CD4-positive, alpha-beta T cell treated with Interferon alpha-2 for 1 hour (primary cell): ENCODE results near the gene UBE2I.

Experiments used
- DNase-seq, 2 donors: peaks; one replicate each; pipeline ENCODE4 v3.0.0-alpha.2; 2020 to 2022

Gene UBE2I

DNA sequence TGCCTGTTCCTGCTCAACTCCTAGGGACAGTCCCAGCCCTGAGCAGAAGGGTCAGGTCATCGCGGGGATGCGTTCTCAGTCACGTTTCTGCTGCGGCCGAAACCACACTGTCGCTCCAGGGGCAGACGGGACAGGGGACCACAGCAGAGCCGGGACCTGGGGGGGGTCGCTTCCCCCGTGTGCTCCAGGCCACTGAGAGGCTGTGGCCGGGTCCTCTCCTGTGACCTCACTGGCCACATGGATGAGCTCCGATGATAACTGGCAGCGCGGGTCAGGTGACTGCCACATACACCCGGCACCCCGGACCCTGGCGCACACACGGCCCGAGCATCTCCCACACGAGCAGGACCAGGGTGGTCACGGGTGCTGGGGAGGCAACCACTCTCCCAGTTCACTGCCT is 55.1 kb downstream of the UBE2I start:
- no peak for DNase-seq

DNA sequence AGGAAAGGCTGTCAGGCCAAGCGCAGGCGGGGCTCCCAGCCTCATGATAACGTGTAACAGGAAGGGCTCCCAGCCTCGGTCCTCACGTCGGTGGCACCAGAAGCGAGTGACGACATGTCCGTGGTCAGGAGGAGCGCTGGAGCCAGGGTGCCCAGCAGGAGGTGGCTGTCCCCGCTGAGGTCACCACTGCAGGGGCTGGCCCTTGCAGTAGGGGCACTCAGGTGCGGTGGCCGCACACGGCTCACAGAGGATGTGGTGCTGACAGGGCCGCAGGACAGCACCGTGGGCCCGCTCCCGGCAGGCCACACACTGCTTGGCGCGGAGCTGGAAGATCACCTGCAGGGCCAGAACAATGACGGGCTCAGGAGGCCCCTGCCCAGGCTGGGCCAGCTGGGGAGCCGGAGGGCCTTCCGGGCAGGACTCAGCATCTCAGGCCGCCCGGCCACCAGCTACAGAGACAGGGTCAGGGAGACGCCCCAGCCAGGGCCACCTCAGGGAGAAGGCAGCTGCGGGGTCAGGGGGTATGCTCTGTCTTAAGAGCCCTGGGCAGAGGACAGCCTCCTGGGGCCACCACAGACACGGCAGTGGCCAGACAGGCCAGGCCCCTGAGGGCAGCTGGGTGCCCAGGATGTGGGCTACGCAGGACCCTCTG is 56.8 kb downstream of the UBE2I start:
- DNase-seq: no peak

DNA sequence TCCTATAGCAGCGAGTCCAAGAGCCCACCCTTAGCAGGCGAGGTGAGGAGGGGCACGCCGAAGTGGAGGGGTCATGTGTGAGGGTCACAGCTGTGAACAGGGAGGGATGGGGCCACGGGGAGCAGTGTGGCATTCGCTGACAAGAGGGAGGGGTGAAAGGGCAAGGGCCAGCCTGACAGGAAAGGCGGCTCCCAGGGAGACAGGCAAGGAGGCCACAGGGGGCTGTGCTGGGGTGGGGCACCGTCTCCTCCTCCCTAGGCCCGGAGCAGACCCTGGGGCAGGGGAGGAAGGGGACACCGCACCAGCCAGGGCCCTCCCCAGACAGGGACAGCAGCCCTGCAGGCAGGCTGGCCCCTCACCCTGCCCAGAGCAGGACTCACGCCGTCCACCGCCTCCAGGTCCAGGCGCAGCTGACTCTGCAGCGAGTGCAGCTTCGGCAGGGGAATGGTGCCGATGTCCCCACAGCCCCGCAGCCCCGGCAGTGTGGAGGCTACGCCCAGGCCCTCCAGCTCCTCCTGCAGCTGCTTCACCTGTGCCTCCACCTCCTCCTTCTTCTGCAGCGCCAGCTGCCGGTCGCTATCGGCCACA is 57.4 kb downstream of the UBE2I start:
- DNase-seq: no peak

DNA sequence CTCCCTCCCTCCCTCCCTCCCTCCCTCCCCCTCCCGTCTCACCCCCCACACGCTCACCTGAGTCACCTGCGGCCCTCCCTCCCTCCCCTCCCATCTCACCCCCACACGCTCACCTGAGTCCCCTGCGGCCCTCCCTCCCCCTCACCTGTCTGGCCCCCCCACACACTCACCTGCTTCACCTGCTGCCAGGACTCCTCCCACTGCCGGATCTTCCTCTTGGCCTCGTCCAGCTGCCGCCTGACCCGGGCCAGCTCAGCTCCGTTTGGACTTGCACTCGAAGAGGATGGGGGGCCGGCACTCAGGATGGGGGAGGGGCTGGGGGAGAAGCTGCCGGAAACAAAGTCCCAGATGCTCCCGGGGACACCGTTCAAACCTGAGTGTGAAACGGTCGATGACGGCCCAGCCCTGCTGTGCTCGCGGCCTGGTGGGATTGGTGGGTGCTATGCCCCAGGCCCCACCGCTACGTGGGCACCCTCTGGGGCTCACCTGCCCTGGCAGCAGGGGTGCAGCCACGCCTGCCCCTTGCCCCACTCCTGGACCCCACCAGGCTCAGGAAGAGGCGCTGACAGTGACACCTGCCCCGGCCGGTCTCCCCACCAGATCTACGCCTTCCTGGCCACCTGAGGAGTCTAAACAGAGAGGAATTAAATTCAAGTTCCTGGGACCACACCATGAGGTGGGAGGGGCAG is 58.2 kb downstream of the UBE2I start:
- no peak for DNase-seq

DNA sequence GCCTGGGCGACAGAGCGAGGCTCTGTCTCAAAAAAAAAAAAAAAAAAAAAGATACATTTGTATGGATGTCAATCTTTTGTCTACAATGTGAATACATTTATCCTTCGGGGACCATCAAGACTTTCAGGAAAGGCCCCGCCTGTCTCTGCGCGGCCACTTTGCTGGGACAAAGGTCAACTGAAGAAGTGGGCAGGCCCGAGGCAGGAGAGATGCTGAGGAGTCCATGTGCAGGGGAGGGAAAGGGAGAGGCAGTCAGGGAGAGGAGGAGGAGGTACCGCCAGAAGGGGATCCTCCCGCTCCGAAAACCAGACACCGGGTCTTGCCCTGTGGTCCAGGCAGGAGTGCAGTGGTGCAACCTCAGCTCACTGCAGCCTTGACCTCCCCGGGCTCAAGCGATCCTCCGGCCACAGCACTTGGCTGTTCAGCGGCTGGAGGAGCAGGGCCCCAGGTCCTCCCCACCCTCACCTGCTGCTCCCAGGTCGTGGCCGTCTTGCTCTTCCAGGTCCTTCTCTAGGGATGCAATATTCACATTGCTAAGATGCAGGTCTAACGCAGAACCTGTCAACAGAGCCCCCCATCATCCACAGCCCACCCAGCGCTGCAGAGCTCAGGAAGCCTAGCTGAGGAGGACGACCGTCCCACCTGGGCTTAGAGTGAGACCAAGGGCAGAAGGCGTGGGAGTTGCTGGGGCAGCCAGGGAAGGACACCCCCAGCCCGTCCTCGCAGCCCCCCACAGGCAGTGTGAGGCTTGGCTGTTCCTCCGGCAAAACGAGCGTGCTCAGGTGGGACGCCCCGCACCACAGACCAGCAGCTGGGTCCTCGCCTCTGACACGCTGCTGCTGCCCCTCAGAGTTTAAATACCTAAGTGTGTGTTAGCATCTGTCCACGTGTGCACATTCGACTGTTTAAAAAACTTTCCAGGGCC is 61.9 kb downstream of the UBE2I start:
- DNase-seq: no peak

DNA sequence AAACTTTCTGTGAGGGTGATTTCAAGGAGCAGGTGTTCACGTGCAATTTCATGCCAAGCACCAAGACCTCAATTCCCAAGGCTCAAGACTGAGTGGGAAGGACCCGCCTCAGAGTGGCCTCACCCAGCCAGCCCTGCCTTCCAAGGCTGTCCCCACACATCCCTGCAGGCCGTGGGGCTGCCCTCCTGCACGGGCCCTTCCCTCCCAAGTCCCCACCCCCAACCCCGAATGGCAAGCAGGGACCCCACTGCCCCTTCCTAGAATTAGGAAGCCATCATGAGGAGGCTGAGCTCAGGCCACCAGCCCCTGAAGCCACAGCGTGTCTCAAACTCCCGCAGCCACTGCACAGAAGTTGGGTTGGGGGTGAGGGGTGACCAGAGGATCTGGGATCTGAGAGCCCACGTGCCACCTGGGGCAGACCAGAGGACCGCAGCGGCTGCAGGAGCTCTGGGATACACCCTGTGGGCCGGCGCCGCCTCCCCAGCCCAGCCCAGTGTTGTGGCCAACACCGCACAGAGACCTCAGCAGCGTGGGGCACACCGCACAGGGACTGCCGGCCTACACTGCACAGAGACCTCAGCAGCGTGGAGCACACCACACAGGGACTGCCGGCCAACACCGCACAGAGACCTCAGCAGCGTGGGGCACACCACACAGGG is 63.0 kb downstream of the UBE2I start:
- no peak for DNase-seq

DNA sequence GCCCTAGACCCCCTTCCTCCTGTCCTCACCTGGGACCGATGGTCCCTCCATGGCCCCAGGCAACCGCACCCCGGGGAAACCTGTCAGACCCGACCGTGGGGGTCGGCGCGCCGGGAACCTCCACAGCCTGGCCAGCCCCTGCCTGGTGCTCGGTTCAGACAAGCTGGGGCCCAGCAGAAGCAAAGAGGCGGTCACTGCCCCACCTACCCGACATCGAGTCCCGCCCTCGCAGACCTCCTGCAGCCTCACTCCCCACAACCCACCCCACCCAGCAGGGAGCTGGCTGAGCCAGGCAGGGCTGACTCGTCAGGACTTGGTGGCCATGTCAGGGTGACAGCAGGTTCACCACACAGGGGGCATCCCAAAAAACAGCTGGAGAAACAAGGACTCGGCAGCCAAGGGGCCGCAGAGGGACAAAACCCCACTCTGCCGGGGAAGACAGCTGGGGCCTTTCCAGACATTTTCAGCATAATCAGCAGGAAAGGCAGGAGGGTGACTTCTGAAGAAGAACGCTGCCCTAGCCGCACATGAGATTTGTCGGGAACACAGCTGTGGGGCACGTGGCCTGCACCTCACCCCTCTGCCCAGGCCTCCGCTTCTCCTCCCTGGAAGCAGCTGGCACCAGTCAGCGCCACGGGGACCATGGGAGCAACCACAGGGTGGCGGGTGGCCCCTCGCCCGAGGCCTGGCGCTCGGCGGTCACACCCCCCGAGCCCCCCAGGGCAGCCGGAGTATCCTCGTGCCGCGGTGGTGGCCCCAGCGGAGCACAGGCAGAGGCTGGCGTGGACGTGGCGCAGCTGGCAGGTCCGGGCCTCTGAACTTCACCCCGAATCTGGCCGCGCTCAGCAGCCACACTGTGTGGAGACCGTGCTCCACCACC is 65.2 kb downstream of the UBE2I start:
- no peak for DNase-seq

DNA sequence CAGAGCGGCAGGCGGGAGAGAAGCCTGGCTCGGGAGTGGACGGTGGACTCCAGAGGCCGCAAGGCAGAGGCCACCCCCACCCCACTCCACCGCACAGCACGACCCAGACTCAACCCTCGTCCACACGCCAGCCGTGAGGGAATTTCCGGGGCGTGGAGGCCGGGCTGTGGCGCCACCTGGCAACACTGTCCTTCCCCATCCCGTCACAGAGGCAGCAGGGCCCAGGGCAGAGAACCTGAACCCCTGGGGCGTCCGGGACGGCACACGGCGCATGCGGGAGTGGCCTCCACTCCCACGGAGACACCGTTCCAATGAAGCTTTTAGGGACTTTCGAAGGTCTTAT is 65.8 kb downstream of the UBE2I start:
- no peak for DNase-seq

DNA sequence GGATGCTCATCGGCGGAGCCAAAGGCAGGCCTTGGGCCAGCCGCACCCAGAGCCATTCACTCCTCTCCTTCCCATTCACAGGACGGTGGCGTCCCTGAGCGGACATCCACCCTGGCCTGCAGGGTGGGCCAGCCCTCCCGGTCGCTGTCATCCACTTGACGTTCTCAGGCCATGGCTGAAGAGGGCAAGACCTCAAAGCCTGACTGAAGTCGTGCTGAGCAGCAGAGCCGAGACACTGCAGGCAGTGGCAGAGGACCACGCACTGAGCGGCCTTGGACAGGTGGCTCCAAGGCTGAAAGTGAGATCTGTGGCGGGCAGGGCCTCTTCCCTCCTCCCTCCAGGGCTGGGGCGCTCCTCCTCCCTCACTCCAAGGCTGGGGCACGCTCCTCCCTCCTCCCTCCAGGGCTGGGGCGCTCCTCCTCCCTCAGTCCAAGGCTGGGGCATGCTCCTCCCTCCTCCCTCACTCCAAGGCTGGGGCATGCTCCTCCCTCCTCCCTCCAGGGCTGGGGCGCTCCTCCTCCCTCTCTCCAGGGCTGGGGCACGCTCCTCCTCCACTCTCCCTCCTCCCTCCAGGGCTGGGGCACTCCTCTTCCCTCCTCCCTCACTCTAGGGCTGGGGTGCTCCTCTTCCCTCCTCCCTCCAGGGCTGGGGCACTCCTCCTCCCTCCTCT is 66.4 kb downstream of the UBE2I start:
- DNase-seq: no peak
